Smooth muscle cell (in vitro differentiated cells): Measurements from ENCODE around the gene COLEC11. TPM values are rescaled to one million over a fixed set of nuclear protein-coding genes. Genes with fewer than 3 reads are reported as not detected.

Experiments used
- DNase-seq: peaks from one replicate; lab custom pipeline; 2025; ENCODE audit not compliant: unreplicated experiment; lab: John Stamatoyannopoulos, UW
- H2AFZ ChIP-seq: fragments of 200-600 bp; sonication (generic); 2 replicates; pipeline ENCODE4 v1.6.0; 2016; ENCODE audit warnings: antibody characterized with exemption, low read depth, mild to moderate bottlenecking
- H3F3A ChIP-seq: fragments of 200-600 bp; sonication (generic); 2 replicates; pipeline ENCODE4 v1.6.0; 2017; ENCODE audit warnings: antibody characterized with exemption, low read depth
- H3K27ac ChIP-seq: fragments of 200-600 bp; sonication (generic); 2 replicates; pipeline ENCODE4 v1.5.1; 2016; ENCODE audit warnings: low read depth, mild to moderate bottlenecking
- H3K27me3 ChIP-seq: fragments of 200-600 bp; sonication (generic); 2 replicates; pipeline ENCODE4 v1.6.1; 2016; ENCODE audit warnings: low read depth, mild to moderate bottlenecking
- H3K36me3 ChIP-seq: fragments of 200-600 bp; sonication (generic); 2 replicates; pipeline ENCODE4 v1.5.1; 2016; ENCODE audit warnings: low read depth
- H3K4me1 ChIP-seq: fragments of 200-600 bp; sonication (generic); 2 replicates; pipeline ENCODE4 v1.5.1; 2016; ENCODE audit warnings: low read depth
- H3K4me2 ChIP-seq: fragments of 200-600 bp; sonication (generic); 2 replicates; pipeline ENCODE4 v1.6.0; 2016; ENCODE audit warnings: mild to moderate bottlenecking
- H3K4me3 ChIP-seq: fragments of 200-600 bp; sonication (generic); 2 replicates; pipeline ENCODE4 v1.5.1; 2016; ENCODE audit warnings: mild to moderate bottlenecking
- H3K79me2 ChIP-seq: fragments of 200-600 bp; sonication (generic); 2 replicates; pipeline ENCODE4 v1.6.0; 2016; ENCODE audit warnings: low read depth, mild to moderate bottlenecking
- H3K9ac ChIP-seq: fragments of 200-600 bp; sonication (generic); 2 replicates; pipeline ENCODE4 v1.6.0; 2016; ENCODE audit warnings: low read depth
- H3K9me3 ChIP-seq: fragments of 200-600 bp; sonication (generic); replicated peaks from 2 replicates; pipeline ENCODE4 v1.5.1; 2016; ENCODE audit warnings: low read depth
- H4K20me1 ChIP-seq: fragments of 200-600 bp; sonication (generic); 2 replicates; pipeline ENCODE4 v1.6.0; 2016; ENCODE audit warnings: low read depth
- CTCF ChIP-seq: fragments of 200-600 bp; sonication (generic); IDR thresholded peaks from 2 replicates; pipeline ENCODE4 v1.5.1; 2017; ENCODE audit warnings: borderline replicate concordance, mild to moderate bottlenecking, antibody characterized with exemption; ENCODE audit not compliant: insufficient read depth, poor library complexity, severe bottlenecking
- WGBS: methylation state at CpG from one replicate; pipeline ENCODE4 v1.1.7; 2016; ENCODE audit warnings: low lambda C conversion rate; 5-methylcytosine and 5-hydroxymethylcytosine counted together
- polyA plus RNA-seq: library from polyadenylated mRNA; unstranded; fragments of >200 nt; fragmentation: Nextera tagmentation; extraction: Ambion mirVana; gene quantifications from 2 replicates; pipeline ENCODE4 v1.2.1, GENCODE V29; 2016
- total RNA-seq: library from RNA; depleted of rRNA; stranded (reverse); fragments of >200 nt; gene quantifications from 2 replicates; pipeline ENCODE4 v1.2.3, GENCODE V29; 2014

The COLEC11 gene
- total and polyA plus RNA-seq, 2 experiments from 2014 or later = 18.1 to 30.8 TPM

- no peak for TF ChIP-seq CTCF
- H4K20me1 ChIP-seq = no peaks in the 10 kb centered on the region
- H3K9me3 ChIP-seq = no peaks in the 10 kb centered on the region
- no peaks in the 10 kb centered on the region for H3K79me2 ChIP-seq
- H3K36me3 ChIP-seq = no peaks in the 10 kb centered on the region
- H3K27me3 ChIP-seq = no peaks in the 10 kb centered on the region
- H3K27ac ChIP-seq = no peak overlapping the region
- H3K4me1 ChIP-seq = no peaks in the 10 kb centered on the region
- H3K4me2 ChIP-seq = no peak overlapping the region
- H3K4me3 ChIP-seq = no peak overlapping the region
- H3K9ac ChIP-seq = no peak overlapping the region
- WGBS = 90% methylated on average over 5 of the region's 5 CpGs
- no peak for DNase-seq
- no peaks in the 10 kb centered on the region for H3F3A ChIP-seq
- H2AFZ ChIP-seq = no peak overlapping the region
Measured at GRCh38 chr2:3681625-3682024, 86.7 kb downstream of the COLEC11 start.

- Histone ChIP-seq H3K9ac (no peak overlapping the region), H3K4me2 (no peak overlapping the region), H4K20me1 (no peaks in the 10 kb centered on the region), H3K9me3 (no peaks in the 10 kb centered on the region), H3K4me3 (no peak overlapping the region), H3K36me3 (no peaks in the 10 kb centered on the region), H3F3A (no peaks in the 10 kb centered on the region), H3K27me3 (no peaks in the 10 kb centered on the region), H2AFZ (no peak overlapping the region), H3K27ac (no peak overlapping the region), H3K79me2 (no peaks in the 10 kb centered on the region), H3K4me1 (no peaks in the 10 kb centered on the region)
- WGBS = 96% methylated on average over 6 of the region's 6 CpGs
- no peak for DNase-seq
- TF ChIP-seq CTCF = no peak
Measured at GRCh38 chr2:3682811-3683210, 87.9 kb downstream of the COLEC11 start.

GRCh38 chr2:3683748-3684454 lies 89.0 kb downstream of the COLEC11 start:
- Histone ChIP-seq H3K27ac (no peak overlapping the region), H3K79me2 (no peaks in the 10 kb centered on the region), H3K36me3 (no peaks in the 10 kb centered on the region), H3K4me2 (no peak overlapping the region), H3K9me3 (no peaks in the 10 kb centered on the region), H2AFZ (no peak overlapping the region), H3K9ac (no peak overlapping the region), H3F3A (no peaks in the 10 kb centered on the region), H3K4me3 (no peak overlapping the region), H3K4me1 (no peaks in the 10 kb centered on the region), H3K27me3 (no peaks in the 10 kb centered on the region), H4K20me1 (no peaks in the 10 kb centered on the region)
- 60% methylated on average over 3 of the region's 3 CpGs for whole genome bisulfite sequencing
- no peak for TF ChIP-seq CTCF
- DNase-seq = no peak

- Histone ChIP-seq H3K4me2 (no peak overlapping the region), H2AFZ (no peak overlapping the region), H4K20me1 (no peaks in the 10 kb centered on the region), H3K4me1 (no peaks in the 10 kb centered on the region), H3K36me3 (no peaks in the 10 kb centered on the region), H3F3A (no peaks in the 10 kb centered on the region), H3K27me3 (no peaks in the 10 kb centered on the region), H3K9me3 (no peaks in the 10 kb centered on the region), H3K27ac (no peak overlapping the region), H3K9ac (no peak overlapping the region), H3K4me3 (no peak overlapping the region), H3K79me2 (no peaks in the 10 kb centered on the region)
- DNase-seq = no peak
- TF ChIP-seq CTCF = no peak
Measured at GRCh38 chr2:3689998-3690748, 95.3 kb downstream of the COLEC11 start.
